Measurements from ENCODE around the gene FCHSD2.
A peak's percentile ranks its signal among the peaks of the same experiment; 100 is the strongest.
"Not testable (repeated sequence)": the region's sequence is repeated elsewhere in the genome, so short reads cannot be mapped to it uniquely, and the experiment has no call there.

Gene FCHSD2

GRCh38 chr11:72813740-72814285 is 328.3 kb downstream of the FCHSD2 start:
- DNase-seq, result peak; percentile 84 to 93

- DNase-seq, result peak; percentile 60 to 85
Measured at GRCh38 chr11:72812967-72813739, 329.0 kb downstream of the FCHSD2 start.

- DNase-seq, result peak; percentile 60
Measured at GRCh38 chr11:72812604-72812966, 329.5 kb downstream of the FCHSD2 start.

- DNase-seq, result not testable (repeated sequence)
Measured at GRCh38 chr11:72811686-72812085, 330.4 kb downstream of the FCHSD2 start.

GRCh38 chr11:72808331-72808798 is 333.8 kb downstream of the FCHSD2 start:
- DNase-seq, result no peak

GRCh38 chr11:72807792-72808191 is 334.3 kb downstream of the FCHSD2 start:
- DNase-seq, result no peak

GRCh38 chr11:72807021-72807693 is 335.0 kb downstream of the FCHSD2 start:
- no peak for DNase-seq

GRCh38 chr11:72806378-72806777 is 335.7 kb downstream of the FCHSD2 start:
- DNase-seq, result not testable (repeated sequence)

GRCh38 chr11:72805216-72805615 is 336.9 kb downstream of the FCHSD2 start:
- DNase-seq, result no peak

GRCh38 chr11:72802822-72803221 is 339.3 kb downstream of the FCHSD2 start:
- DNase-seq, result no peak

GRCh38 chr11:72799441-72799840 is 342.7 kb downstream of the FCHSD2 start:
- DNase-seq, result no peak

- no peak for DNase-seq
Measured at GRCh38 chr11:72798361-72798760, 343.8 kb downstream of the FCHSD2 start.

- DNase-seq, result peak; percentile 95 to 98
Measured at GRCh38 chr11:72793425-72794367, 348.4 kb downstream of the FCHSD2 start, which contains the start of gene STARD10. Gene STARD10 (minus strand): TSS chr11:72794047. CDS start chr11:72781181, 12,866 bp downstream.

- DNase-seq, result no peak
Measured at GRCh38 chr11:72793076-72793424, 349.1 kb downstream of the FCHSD2 start.

- DNase-seq, result no peak
Measured at GRCh38 chr11:72792437-72793021, 349.6 kb downstream of the FCHSD2 start.

- not testable (repeated sequence) for DNase-seq
Measured at GRCh38 chr11:72791228-72791627, 350.9 kb downstream of the FCHSD2 start.

GRCh38 chr11:72789493-72790131 is 352.5 kb downstream of the FCHSD2 start:
- no peak for DNase-seq

GRCh38 chr11:72788241-72788640 is 353.9 kb downstream of the FCHSD2 start:
- no peak for DNase-seq

- peak; percentile 74 to 81 for DNase-seq
Measured at GRCh38 chr11:72787216-72788104, 354.7 kb downstream of the FCHSD2 start.
